Measurements from ENCODE around the gene MT1X. TPM values are rescaled to one million over a fixed set of nuclear protein-coding genes. Genes with fewer than 3 reads are reported as not detected.

The MT1X gene
- polyA plus RNA-seq, 1 experiment, result 60.2 TPM

- H3K27me3 ChIP-seq (ENCODE audit: control insufficient read depth, insufficient read depth, low read length), result peaks cover 2% of the 10 kb centered on the region; the same call in 1 of the 2 replicates
- H3K36me3 ChIP-seq (ENCODE audit: control insufficient read depth, insufficient read depth, low read length), result no peaks in the 10 kb centered on the region
- no peak for DNase-seq (ENCODE audit: low read depth)
- CTCF ChIA-PET, result no interaction called here
- TF ChIP-seq, protein P1, sequence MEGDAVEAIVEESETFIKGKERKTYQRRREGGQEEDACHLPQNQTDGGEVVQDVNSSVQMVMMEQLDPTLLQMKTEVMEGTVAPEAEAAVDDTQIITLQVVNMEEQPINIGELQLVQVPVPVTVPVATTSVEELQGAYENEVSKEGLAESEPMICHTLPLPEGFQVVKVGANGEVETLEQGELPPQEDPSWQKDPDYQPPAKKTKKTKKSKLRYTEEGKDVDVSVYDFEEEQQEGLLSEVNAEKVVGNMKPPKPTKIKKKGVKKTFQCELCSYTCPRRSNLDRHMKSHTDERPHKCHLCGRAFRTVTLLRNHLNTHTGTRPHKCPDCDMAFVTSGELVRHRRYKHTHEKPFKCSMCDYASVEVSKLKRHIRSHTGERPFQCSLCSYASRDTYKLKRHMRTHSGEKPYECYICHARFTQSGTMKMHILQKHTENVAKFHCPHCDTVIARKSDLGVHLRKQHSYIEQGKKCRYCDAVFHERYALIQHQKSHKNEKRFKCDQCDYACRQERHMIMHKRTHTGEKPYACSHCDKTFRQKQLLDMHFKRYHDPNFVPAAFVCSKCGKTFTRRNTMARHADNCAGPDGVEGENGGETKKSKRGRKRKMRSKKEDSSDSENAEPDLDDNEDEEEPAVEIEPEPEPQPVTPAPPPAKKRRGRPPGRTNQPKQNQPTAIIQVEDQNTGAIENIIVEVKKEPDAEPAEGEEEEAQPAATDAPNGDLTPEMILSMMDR (IDR thresholded peaks at IDR 0.05; ENCODE audit: insufficient read depth, low read depth, low read length), result no peak
- POLR2A ChIA-PET, result no interaction called here
- H3K4me3 ChIP-seq (ENCODE audit: low read depth, low read length), result no peak overlapping the region
Observed at GRCh38 chr16:56722200-56722842, 40.1 kb downstream of the MT1X start.

GRCh38 chr16:56724191-56724590, 41.9 kb downstream of the MT1X start:
- H3K36me3 ChIP-seq (ENCODE audit: control insufficient read depth, insufficient read depth, low read length), result no peaks in the 10 kb centered on the region
- ChIA-PET CTCF (interaction anchor here (1.0 to 1.4 kb wide), 2 partner anchors 22 to 120 kb away, joined by 4 read pairs; no protein-coding TSS in a partner anchor), POLR2A (no interaction called here)
- no peak for DNase-seq (ENCODE audit: low read depth)
- TF ChIP-seq, protein P1 (IDR thresholded peaks at IDR 0.05; ENCODE audit: insufficient read depth, low read depth, low read length), result no peak
- no peak overlapping the region for H3K4me3 ChIP-seq (ENCODE audit: low read depth, low read length)
- peaks cover 2% of the 10 kb centered on the region; the same call in 1 of the 2 replicates for H3K27me3 ChIP-seq (ENCODE audit: control insufficient read depth, insufficient read depth, low read length)

GRCh38 chr16:56726283-56726682, 44.0 kb downstream of the MT1X start:
- ChIA-PET CTCF (interaction anchor here (0.8 kb wide), 1 partner anchor 23 kb away, joined by 3 read pairs; no protein-coding TSS in a partner anchor), POLR2A (no interaction called here)
- Histone ChIP-seq H3K4me3 (ENCODE audit: low read depth, low read length) (no peak overlapping the region), H3K36me3 (ENCODE audit: control insufficient read depth, insufficient read depth, low read length) (no peaks in the 10 kb centered on the region), H3K27me3 (ENCODE audit: control insufficient read depth, insufficient read depth, low read length) (peaks cover 2% of the 10 kb centered on the region; the same call in 1 of the 2 replicates)
- TF ChIP-seq, protein P1 (IDR thresholded peaks at IDR 0.05; ENCODE audit: insufficient read depth, low read depth, low read length), result no peak
- no peak for DNase-seq (ENCODE audit: low read depth)

GRCh38 chr16:56726926-56727325, 44.7 kb downstream of the MT1X start:
- ChIA-PET POLR2A (no interaction called here), CTCF (interaction anchor here (1.0 kb wide), 2 partner anchors 10 to 25 kb away, joined by 3 read pairs; no protein-coding TSS in a partner anchor)
- Histone ChIP-seq H3K36me3 (ENCODE audit: control insufficient read depth, insufficient read depth, low read length) (no peaks in the 10 kb centered on the region), H3K4me3 (ENCODE audit: low read depth, low read length) (no peak overlapping the region), H3K27me3 (ENCODE audit: control insufficient read depth, insufficient read depth, low read length) (peaks cover 2% of the 10 kb centered on the region; the same call in 1 of the 2 replicates)
- TF ChIP-seq, protein P1 (IDR thresholded peaks at IDR 0.05; ENCODE audit: insufficient read depth, low read depth, low read length), result no peak
- no peak for DNase-seq (ENCODE audit: low read depth)

DNA sequence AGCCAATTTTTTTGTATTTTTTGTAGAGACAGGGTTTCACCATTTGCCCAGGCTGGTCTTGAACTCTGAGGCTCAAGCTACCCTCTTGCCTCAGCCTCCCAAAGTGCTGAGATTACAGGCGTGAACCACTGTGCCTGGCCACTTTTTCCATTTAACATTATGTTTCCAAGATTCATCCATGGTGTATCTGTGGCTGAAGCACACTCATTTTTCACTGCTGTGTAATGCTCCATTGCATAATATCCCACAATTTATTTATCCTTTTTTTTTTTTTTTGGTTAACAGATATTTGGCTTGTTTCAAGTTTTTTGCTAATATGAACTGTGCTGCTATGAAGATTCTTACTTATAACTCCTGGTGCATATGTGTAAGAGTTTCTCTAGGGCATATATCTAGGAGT, 45.8 kb downstream of the MT1X start:
- ChIA-PET POLR2A (no interaction called here), CTCF (interaction anchor here (0.6 to 1.0 kb wide), 4 partner anchors 12 to 95 kb away, joined by 3 read pairs; no protein-coding TSS in a partner anchor)
- no peaks in the 10 kb centered on the region for H3K36me3 ChIP-seq (ENCODE audit: control insufficient read depth, insufficient read depth, low read length)
- TF ChIP-seq, protein P1 (IDR thresholded peaks at IDR 0.05; ENCODE audit: insufficient read depth, low read depth, low read length), result no peak
- H3K4me3 ChIP-seq (ENCODE audit: low read depth, low read length), result no peak overlapping the region
- no peaks in the 10 kb centered on the region for H3K27me3 ChIP-seq (ENCODE audit: control insufficient read depth, insufficient read depth, low read length)
- DNase-seq (ENCODE audit: low read depth), result no peak

All from BJ (cell line).